Nucleus accumbens (tissue), 56 donors: ENCODE measurements around the gene SIGMAR1.

Experiments
- DNase-seq, 56 donors: peaks; one replicate each; lab custom pipeline; 2025; lab: John Stamatoyannopoulos, UW

The SIGMAR1 gene

DNA sequence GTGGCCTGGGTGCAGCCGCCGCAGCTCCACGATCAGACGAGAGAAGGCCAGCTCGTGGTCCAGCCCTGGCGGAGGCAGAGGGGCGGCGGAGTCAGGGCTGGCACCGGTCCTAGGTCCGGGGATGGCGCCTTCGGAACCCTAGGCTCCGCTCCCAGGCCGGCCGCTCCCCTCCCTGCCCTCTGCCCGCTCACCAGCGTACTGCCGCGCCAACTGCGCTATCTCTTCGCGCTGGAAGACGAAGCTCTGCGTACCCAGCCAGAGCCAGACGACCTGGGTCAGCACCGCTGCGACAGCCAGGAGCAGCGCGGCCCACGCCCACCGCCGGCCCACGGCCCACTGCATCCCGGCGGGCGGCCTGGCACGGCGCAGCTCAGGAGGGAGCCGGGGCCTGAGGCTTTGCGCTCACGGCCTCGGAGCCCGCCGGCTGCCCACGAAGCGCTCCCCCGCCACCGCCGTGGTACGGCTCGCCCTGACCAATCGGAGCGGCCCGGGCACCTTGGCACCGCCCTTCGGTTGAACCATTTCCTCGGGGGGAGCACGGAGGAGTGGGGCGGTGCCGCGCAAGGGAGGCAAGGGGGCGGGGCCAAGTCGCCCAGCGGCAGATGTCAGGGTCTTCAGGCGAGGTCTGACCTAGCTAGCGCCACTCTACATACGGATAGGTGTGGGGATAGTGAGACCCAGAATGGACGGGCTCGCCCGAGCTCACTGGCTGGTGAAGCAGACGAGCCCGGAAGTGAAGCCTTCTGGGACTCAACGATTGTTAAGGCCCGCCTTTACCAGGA is at the start of gene SIGMAR1:
Gene SIGMAR1 (minus strand): TSS at position 432 of the 782 bp plus-strand sequence. CDS start 90 bp downstream, at position 342.
- peak; percentile 61 to 97 (median 90) for DNase-seq

GRCh38 chr9:34686732-34687131 is 49.1 kb upstream of the SIGMAR1 start:
- DNase-seq = no peak

DNA sequence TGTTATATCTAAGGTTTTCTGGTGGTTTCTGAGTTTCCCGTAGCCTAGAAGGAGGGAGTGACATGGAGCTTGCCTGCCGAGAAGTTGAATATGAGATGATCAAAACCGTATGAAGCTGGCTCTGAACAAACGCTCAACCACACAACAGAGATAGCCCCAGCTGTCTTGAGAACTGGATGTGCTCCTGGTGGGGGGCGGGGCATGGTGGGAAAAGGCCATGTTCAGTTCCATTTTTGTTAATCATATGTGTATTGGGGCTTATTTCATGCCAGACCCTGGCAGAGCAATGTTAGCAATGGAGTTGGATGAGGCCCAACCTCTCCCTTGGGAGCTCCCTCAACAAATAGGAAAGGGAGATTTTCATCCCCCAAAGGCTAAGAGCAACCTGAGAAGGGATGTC is 48.6 kb upstream of the SIGMAR1 start:
- no peak for DNase-seq

- no peak for DNase-seq
Measured at GRCh38 chr9:34685591-34685990, 48.0 kb upstream of the SIGMAR1 start.

- no peak for DNase-seq
Measured at GRCh38 chr9:34684816-34685215, 47.2 kb upstream of the SIGMAR1 start.

GRCh38 chr9:34684145-34684544 is 46.6 kb upstream of the SIGMAR1 start:
- no peak for DNase-seq

DNA sequence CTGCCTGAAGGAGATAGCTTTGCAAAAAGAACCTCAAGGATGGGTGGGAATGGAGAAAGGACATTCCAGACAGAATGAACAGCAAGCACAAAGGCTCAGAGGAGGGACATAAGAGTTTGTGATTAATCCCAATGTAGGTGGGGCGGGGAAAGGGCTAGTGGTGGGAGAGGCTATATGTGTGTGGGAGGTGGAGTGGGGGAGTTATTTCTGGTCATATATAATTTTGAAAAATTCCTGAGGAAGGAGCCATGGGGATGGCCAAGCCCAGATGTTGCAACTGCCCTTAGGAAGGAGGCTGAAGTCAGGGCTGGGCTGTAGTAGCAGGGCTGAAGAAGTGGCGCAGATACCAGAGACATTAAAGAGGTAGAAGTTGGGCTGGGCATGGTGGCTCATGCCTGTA is 38.3 kb upstream of the SIGMAR1 start:
- DNase-seq = no peak

- peak in 12 of 56 donors; percentile 3 to 60 (median 12) for DNase-seq
Measured at GRCh38 chr9:34675048-34675714, 37.6 kb upstream of the SIGMAR1 start.

DNA sequence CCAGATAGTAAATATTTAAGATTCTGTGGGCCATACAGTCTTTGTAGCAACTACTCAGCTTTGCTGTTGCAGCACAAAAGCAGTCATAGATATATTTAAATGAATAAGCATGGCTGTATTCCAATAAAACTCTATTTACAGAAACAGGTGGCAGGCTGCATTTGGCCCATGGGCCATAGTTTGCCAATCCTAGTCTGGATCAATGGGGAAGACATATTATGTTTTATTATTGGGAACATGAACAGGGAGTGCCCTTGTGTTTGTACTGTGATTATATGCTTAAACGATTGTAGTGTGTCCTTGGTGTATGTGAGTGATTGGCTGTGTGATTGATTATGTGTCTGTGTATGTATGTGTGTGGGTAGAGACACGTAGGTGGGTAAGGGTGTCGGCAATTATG is 36.9 kb upstream of the SIGMAR1 start:
- no peak for DNase-seq

- no peak for DNase-seq
Measured at GRCh38 chr9:34671307-34671706, 33.7 kb upstream of the SIGMAR1 start.

DNA sequence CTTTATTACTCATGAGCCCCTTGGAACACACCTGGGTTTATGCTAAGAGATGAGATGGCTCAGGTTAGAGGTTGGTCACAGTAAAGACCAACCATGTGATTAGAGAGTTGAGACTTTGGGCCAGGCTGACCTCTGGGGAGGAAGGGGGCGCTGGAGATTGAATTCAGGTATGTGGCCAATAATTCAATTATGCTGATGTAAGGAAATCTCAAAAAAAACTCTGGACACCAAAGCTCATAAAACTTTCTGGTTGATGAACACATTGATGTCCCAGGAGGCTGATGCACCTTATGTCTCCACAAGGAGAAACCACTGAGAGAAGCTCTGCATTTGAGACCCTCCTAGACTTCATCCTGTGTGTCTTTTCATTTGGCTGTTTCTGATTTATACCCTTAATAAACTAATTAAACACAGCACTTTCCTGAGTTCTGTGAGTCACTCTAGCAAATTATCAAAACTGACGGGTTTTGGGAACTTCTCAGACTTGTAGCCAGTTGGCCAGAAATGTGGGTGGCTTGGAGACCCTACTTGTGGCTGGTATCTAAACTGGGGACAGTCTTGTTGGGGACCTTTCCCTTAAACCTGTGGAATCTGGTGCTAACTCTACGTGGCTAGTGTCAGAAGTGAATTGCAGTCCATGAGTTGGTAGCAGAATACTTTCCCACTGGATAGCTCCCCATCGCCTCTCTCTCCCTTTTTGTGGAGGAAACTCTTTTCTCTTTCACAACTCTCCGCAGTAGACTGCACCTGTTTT is 32.4 kb upstream of the SIGMAR1 start:
- no peak for DNase-seq

DNA sequence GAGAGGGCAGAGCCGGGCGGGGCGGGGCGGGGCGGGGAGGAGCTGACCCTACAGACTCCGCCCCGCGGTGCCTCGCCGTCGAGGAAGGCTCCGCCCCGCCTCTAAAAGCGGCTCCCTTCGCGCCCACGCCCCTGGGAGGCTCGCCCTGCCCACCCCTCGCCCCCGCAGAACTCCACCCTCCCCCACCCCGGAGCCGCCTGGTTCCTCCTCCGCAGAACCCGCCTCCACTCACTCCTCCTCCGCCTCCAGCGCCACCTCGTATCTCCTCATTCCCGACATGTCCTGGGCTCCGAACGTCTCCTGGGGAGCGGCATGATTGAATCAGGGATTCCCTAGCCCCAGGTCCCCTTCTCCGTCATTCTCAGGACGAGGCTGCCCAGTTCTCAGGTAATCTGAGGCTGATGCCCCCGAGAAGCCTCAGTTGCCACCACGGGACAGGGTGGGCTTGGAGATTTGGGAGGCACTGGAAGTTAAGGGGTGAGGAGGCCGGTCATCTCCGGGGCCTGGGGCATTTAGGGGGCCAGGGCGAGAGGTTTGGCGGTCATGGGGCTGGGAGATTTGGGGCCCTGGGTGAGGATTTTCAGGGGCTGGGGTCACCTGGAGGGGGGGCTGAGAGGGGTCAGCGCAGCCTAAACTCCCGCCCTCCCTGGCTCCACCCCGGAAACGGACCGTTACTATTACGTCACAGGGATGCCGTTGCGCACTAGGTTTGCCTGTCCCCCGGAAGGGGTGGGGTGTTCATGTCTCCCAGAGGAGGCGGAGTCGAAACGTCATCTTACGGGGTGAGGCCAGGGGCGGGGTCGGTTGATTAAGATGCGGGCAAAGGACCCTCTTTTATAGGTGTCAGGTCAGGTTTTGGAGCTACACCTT is 28.0 kb upstream of the SIGMAR1 start:
- DNase-seq = peak; percentile 62 to 98 (median 90)

DNA sequence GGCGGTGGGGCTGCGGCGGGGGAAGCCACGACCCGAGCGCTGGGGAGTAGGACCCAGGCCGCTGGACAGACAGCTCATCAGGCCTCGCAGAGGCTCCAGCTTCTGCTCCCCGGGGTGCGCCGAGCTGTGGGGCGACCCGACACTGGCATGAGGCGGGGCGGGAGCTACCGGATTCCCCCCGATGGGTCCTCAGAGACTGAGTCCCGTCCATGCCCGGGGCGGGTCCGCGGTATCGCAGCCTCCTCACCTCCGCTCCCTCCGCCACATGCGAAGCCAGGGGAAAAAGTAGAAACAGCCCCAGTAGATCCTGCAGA is 27.4 kb upstream of the SIGMAR1 start:
- DNase-seq = no peak

DNA sequence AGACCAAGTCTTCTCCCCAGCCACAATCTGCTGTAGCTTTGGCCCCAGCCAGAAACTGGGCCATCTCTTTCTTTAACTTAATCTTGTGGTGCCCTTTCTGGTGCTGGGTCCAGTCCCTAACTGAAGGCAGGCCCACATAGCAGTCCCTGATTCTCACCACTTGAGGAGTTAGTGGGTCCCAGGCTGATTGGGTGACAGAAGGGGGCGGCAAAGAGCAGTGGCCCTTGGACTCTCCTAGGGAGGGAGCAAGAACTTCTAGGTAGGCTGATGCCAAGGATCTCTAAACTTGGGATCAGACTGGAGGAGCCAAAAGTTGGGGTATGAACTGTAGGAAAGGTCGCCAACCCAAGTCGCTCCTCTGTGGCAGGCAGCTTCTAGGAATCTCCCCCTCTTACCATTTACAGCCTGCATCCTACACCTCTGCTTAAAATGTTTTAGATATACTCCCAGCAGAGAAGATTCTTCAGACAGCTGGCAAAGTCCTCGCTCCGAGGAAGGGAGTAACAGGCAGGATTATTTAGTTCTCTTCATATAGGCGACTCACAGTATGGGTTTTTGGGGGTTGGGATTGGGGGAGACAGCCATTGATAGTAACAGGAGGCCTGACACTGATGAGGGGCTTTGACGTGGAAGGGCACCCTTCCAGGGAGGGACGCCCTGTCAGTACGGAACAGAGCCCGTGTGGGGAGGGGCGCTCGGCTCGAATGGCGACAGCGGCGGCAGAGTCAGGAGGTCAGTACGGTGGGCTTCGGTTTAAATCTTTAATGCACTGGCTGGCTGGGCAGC is 26.9 kb upstream of the SIGMAR1 start:
- peak in 51 of 56 donors; percentile 7 to 86 (median 53) for DNase-seq

GRCh38 chr9:34663303-34663605 is 25.7 kb upstream of the SIGMAR1 start:
- no peak for DNase-seq

- no peak for DNase-seq
Measured at GRCh38 chr9:34662526-34663302, 25.1 kb upstream of the SIGMAR1 start, which contains the start of gene CCL27. CCL27 (minus strand) TSS chr9:34662657; CDS start chr9:34662633, 24 bp downstream.

DNA sequence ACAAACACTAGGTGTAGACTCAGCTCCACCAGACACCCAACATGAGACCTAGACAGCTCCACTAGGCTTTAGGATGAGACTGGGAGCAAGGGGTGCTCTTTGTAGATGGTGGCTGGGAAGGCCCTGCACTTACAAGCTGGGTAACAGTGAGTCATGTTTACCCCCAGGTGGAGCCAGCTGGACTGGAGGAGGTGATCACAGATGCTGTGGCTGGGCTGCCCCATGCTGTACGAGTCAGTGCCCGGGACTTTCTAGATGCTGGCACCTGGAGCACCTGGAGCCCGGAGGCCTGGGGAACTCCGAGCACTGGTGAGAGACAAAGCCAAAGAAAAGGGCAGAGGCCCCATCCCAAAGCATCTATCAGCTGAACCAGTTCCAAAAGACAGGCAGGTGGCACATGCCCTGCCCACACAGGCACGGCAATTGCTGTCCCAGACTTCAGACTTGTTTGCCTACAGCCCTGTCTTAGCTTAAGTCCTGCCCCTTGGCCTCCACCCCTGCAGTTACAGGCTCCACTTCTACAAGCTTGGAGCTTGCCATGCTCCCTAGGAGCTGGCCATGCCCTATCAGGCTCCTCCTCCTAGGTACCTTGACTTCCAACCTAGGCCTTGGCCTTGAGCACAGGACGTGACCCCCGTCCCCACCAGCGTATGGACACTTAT is 22.1 kb upstream of the SIGMAR1 start:
- DNase-seq = no peak

- DNase-seq = no peak
Measured at GRCh38 chr9:34658461-34658860, 20.9 kb upstream of the SIGMAR1 start.
